HUES64 (cell line): ENCODE measurements around the gene HIVEP1.
"Not testable (repeated sequence)": the region's sequence is repeated elsewhere in the genome, so short reads cannot be mapped to it uniquely, and the experiment has no call there.

Source experiments
- H3K27ac ChIP-seq: 2 replicates; pipeline ENCODE4 v1.7.0; 2013; ENCODE audit warnings: low read depth, low read length, inconsistent platforms
- H3K27me3 ChIP-seq: 2 replicates; pipeline ENCODE4 v1.6.1; 2013; ENCODE audit warnings: mild to moderate bottlenecking, low read length; ENCODE audit not compliant: insufficient read depth
- H3K36me3 ChIP-seq: 2 replicates; pipeline ENCODE4 v1.6.1; 2013; ENCODE audit warnings: mild to moderate bottlenecking, low read length; ENCODE audit not compliant: insufficient read depth
- H3K4me1 ChIP-seq: 2 replicates; pipeline ENCODE4 v1.6.1; 2013; ENCODE audit warnings: mild to moderate bottlenecking, low read length, moderate library complexity; ENCODE audit not compliant: insufficient read depth
- H3K4me3 ChIP-seq: 2 replicates; pipeline ENCODE4 v1.5.1; 2013; ENCODE audit warnings: mild to moderate bottlenecking, low read length, moderate library complexity
- H3K9ac ChIP-seq: 2 replicates; pipeline ENCODE4 v1.6.1; 2013; ENCODE audit warnings: mild to moderate bottlenecking, low read depth, low read length
- H3K9me3 ChIP-seq: 2 replicates; pipeline ENCODE4 v1.6.1; 2013; ENCODE audit warnings: low read depth, low read length; ENCODE audit not compliant: insufficient read depth
- WGBS: fragments of 150-250, 120-280 bp; methylation state at CpG from one replicate; pipeline ENCODE4 v1.1.7; 2013; ENCODE audit warnings: missing lambda C conversion rate; 5-methylcytosine and 5-hydroxymethylcytosine counted together

Gene HIVEP1

DNA sequence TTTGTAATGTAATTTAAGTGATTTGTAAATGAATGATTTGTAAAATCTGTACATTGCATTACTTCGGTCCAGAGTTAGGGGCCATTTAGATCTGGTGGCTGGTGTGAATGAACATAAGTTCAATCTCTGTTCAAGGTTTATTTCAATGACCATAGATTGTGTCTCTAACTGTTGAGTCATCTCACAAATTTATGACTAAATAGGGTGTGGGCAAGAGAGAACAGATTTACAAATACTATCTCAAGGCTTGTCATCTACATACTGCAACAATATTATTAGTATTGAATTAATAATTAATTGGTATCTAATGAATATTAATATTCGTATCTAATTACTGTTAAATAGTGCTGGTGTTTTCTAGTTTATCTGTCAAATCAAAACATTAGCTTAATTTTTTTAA, 162.8 kb downstream of the HIVEP1 start:
- Histone ChIP-seq H3K36me3 (no peaks in the 10 kb centered on the region), H3K27me3 (no peaks in the 10 kb centered on the region), H3K9ac (no peak overlapping the region), H3K4me1 (peaks cover 37% of the 10 kb centered on the region), H3K27ac (no peak overlapping the region), H3K9me3 (no peaks in the 10 kb centered on the region), H3K4me3 (no peak overlapping the region)
- WGBS: 87% methylated on average over 1 of the region's 2 CpGs

DNA sequence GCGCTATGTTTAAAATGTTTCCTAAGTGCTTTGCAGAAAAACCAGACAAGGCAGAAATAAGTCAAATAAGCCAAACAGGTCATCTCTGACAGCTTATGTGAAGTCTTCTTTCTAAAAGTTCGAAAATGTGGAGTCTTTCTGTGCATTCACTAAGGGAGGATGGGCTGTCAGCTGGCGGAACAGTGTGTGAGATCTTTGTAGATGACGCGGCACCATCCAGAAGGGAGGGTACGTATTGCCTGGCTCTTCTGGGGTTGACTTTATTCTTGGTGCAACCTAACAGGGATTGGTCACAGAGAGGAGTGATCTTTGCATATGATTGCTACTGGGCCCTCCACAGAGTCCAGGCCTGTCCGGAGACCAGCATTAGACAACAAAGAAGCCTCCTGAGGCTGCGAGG, 163.5 kb downstream of the HIVEP1 start:
- H3K9ac ChIP-seq: no peak overlapping the region
- no peak overlapping the region for H3K27ac ChIP-seq
- no peaks in the 10 kb centered on the region for H3K9me3 ChIP-seq
- 93% methylated on average over 8 of the region's 8 CpGs for WGBS
- H3K4me1 ChIP-seq: peaks cover 34% of the 10 kb centered on the region
- no peaks in the 10 kb centered on the region for H3K27me3 ChIP-seq
- H3K36me3 ChIP-seq: no peaks in the 10 kb centered on the region
- H3K4me3 ChIP-seq: no peak overlapping the region

DNA sequence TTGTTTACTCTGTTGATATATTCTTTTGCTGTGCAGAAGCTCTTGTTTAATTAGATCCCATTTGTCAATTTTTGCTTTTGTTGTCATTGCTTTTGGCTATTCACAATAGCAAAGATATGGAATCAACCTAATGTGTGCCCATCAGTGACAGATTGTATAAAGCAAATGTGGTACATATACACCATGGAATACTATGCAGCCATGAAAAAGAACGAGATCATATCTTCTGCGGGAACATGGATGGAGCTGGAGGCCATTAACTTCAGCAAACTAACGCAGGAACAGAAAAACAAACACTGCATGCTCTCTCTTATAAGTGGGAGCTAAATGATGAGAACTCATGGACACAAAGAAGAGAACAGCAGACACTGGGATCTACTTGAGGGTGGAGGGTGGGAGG, 164.7 kb downstream of the HIVEP1 start:
- H3K27ac ChIP-seq, H3K9me3 ChIP-seq, H3K36me3 ChIP-seq, H3K27me3 ChIP-seq, H3K4me3 ChIP-seq, H3K9ac ChIP-seq: not testable (repeated sequence)
- H3K4me1 ChIP-seq: peaks cover 25% of the 10 kb centered on the region
- 100% methylated on average over 3 of the region's 3 CpGs for WGBS

DNA sequence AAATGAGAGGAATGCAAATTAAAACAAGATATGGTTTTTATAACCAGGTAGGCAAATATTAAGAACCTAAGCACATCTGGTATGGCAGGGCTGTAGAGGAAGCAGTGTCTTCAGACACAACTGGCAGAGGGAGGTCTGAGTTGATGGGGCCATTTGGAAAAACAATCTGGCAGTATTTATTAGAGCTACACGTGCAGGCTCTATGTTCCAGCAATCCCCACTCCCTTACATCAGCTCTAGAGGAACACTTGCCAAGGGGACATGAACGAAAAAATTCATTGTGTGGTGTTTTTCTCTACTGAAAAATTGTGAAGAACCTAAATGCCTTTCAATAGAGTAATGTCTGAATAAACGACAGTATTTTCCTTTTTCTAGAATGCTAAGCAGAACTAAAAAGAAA, 166.4 kb downstream of the HIVEP1 start:
- 98% methylated on average over 3 of the region's 3 CpGs for WGBS
- no peak overlapping the region for H3K4me3 ChIP-seq
- no peaks in the 10 kb centered on the region for H3K36me3 ChIP-seq
- H3K9ac ChIP-seq: no peak overlapping the region
- no peaks in the 10 kb centered on the region for H3K9me3 ChIP-seq
- no peak overlapping the region for H3K27ac ChIP-seq
- peaks cover 14% of the 10 kb centered on the region for H3K4me1 ChIP-seq
- no peaks in the 10 kb centered on the region for H3K27me3 ChIP-seq

DNA sequence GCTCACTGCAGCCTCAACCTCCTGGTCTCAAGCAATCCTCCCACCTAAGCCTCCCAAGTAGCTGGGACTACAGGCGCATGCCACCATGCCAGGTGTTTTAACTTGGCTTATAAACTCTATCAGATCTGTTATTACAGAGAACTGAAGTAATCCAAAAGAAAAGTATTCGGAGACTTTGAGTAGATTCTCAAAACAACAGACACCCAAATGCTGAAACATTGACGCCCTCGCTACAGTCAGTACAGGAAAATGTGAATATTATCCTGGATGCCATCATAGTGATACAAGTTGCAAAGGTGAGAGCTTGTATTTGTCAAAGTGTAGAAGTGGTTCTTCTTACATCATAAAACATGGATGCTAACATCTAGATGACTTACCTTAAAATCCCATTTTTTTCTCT, 169.4 kb downstream of the HIVEP1 start:
- no peaks in the 10 kb centered on the region for H3K9me3 ChIP-seq
- WGBS: 96% methylated on average over 4 of the region's 4 CpGs
- H3K36me3 ChIP-seq: no peaks in the 10 kb centered on the region
- no peak overlapping the region for H3K9ac ChIP-seq
- H3K27ac ChIP-seq: no peak overlapping the region
- no peaks in the 10 kb centered on the region for H3K4me1 ChIP-seq
- no peak overlapping the region for H3K4me3 ChIP-seq
- no peaks in the 10 kb centered on the region for H3K27me3 ChIP-seq

DNA sequence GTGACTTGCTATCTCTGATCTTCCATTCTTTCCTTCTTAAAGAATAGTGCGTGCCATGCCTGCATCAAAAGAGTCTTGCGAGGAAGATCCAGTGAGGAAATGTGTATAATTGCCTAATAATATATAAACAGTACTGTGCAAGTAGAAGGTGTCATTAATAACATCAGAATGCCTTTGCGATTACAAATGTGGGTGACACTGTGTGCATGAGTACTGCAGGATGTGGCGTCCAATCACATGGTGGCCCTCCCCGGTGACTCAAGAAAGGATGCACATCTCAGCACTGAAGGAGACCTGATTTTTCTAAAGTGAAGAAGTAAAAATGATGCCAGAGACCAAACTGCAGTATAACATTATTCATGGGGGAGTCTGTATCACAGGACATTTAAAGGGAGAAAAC, 170.6 kb downstream of the HIVEP1 start:
- Histone ChIP-seq H3K27me3 (no peaks in the 10 kb centered on the region), H3K9ac (no peak overlapping the region), H3K36me3 (no peaks in the 10 kb centered on the region), H3K4me1 (no peaks in the 10 kb centered on the region), H3K4me3 (no peak overlapping the region), H3K27ac (no peak overlapping the region), H3K9me3 (no peaks in the 10 kb centered on the region)
- WGBS: 96% methylated on average over 4 of the region's 5 CpGs

DNA sequence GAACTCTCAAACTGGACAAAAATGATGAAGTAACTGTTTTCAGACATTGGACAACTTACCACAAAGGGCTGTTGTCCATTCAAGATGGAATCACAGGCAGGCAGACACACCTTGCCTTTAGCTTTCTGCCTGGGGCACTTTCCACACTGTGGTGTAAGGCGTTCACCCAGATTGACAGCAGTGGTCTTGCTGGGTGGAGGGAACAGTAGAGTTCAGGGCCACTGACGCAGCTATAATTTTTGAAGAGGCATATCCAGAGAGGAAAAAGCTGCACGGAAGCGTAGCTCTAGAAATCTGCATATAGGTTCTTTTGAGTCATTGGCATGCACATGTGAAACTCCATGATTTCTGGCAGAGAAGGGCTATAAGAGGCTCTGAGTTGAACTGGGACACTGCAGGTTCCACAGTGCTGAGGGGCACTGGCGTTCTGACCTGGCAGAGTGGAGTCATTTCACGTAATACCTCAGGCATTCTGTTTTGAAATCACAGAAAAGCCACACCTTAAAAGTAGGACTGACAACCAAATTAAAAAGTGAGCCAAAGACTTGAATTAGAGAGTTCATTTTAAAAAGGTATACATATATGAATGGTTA, 173.1 kb downstream of the HIVEP1 start:
- WGBS: 88% methylated on average over 6 of the region's 6 CpGs
- Histone ChIP-seq H3K9me3 (no peaks in the 10 kb centered on the region), H3K4me3 (no peak overlapping the region), H3K27me3 (no peaks in the 10 kb centered on the region), H3K27ac (no peak overlapping the region), H3K9ac (no peak overlapping the region), H3K36me3 (no peaks in the 10 kb centered on the region), H3K4me1 (0 out of 2 replicates have a peak, but pooled peaks cover 4% of the 10 kb centered on the region)

DNA sequence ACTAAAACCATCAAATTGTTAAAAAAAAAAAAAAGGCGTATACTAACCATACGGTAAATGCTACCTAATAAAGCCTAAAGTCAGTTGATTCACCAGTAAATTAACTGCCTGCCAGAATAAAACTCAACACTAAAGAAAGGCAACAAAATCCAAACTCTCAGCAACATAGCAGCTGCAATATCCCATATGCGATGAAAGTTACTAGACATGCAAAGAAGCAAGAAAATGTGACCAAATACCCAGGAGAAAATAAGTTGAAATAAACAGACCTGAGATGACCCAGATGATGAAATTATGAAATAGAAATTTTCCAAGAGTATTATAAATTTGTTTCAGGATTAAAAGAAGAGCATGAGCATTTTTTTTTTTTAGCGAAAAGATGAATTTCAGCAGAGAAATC, 174.4 kb downstream of the HIVEP1 start:
- H3K4me1 ChIP-seq: 0 out of 2 replicates have a peak, but pooled peaks cover 8% of the 10 kb centered on the region
- H3K9me3 ChIP-seq: no peaks in the 10 kb centered on the region
- no peak overlapping the region for H3K9ac ChIP-seq
- no peaks in the 10 kb centered on the region for H3K27me3 ChIP-seq
- no peak overlapping the region for H3K27ac ChIP-seq
- H3K36me3 ChIP-seq: no peaks in the 10 kb centered on the region
- WGBS: 90% methylated on average over 2 of the region's 4 CpGs
- H3K4me3 ChIP-seq: no peak overlapping the region

DNA sequence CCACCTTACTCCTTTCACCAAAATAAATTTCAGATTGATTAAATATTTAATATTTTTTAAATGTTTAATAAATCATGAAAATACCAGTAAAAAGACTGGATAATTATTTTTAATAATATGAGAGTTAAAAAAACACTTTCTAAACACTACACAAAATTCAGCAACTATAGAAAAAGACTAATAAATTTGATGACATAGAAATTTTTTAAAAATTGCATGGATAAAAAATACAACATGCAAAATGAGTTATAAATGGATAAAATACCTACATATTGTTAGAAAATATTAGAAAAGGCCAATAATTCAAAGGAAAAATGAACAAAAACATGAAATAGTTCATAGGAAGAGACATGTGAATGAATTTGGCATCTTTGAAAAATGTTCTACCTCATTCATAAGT, 177.0 kb downstream of the HIVEP1 start:
- 0 out of 2 replicates have a peak, but pooled peaks cover 8% of the 10 kb centered on the region for H3K4me1 ChIP-seq
- no peaks in the 10 kb centered on the region for H3K27me3 ChIP-seq
- no peaks in the 10 kb centered on the region for H3K9me3 ChIP-seq
- no peak overlapping the region for H3K4me3 ChIP-seq
- H3K9ac ChIP-seq: no peak overlapping the region
- no peaks in the 10 kb centered on the region for H3K36me3 ChIP-seq
- no peak overlapping the region for H3K27ac ChIP-seq

DNA sequence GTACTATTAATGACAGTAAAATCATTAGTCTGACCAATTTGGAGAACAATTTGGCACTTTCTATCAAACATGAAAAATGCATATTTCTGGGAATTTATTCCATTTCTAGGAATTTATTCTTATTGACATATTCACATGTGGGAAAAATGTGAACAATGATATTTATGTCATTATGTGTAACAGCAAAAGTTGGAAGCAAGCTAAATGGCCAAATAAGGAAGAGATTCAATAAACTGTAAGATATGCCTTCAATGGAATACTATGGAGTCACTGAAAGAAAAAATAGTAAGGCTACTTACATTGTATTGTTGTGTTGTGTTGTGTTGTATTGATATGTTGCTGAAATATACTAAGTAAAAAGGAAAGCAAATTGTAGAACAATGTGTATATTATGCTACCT, 177.5 kb downstream of the HIVEP1 start:
- H3K36me3 ChIP-seq: no peaks in the 10 kb centered on the region
- no peak overlapping the region for H3K9ac ChIP-seq
- no peaks in the 10 kb centered on the region for H3K27me3 ChIP-seq
- H3K27ac ChIP-seq: no peak overlapping the region
- H3K9me3 ChIP-seq: no peaks in the 10 kb centered on the region
- no peak overlapping the region for H3K4me3 ChIP-seq
- 0 out of 2 replicates have a peak, but pooled peaks cover 8% of the 10 kb centered on the region for H3K4me1 ChIP-seq

DNA sequence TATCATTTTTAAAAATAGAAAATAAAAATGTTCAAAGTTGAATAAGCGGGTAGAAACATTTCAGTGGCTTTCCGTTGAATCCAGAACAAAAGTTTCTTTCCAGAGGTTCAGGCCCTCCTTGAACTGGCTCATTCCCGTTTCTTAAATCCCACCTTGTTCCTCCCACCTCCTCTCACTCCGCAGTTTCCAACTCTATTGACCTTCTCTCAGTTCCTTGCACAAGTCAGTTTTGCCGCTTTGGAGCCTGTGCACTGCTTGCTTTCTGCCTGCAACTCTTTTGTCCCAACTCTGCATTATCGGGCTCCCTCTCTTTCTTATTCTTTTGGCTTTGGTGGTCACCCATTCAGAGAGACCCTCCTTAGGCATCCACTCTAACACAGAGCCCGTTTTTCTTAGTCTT, 178.1 kb downstream of the HIVEP1 start:
- no peaks in the 10 kb centered on the region for H3K27me3 ChIP-seq
- 0 out of 2 replicates have a peak, but pooled peaks cover 8% of the 10 kb centered on the region for H3K4me1 ChIP-seq
- no peak overlapping the region for H3K27ac ChIP-seq
- no peak overlapping the region for H3K4me3 ChIP-seq
- no peaks in the 10 kb centered on the region for H3K36me3 ChIP-seq
- no peak overlapping the region for H3K9ac ChIP-seq
- WGBS: 85% methylated on average over 7 of the region's 7 CpGs
- H3K9me3 ChIP-seq: no peaks in the 10 kb centered on the region

DNA sequence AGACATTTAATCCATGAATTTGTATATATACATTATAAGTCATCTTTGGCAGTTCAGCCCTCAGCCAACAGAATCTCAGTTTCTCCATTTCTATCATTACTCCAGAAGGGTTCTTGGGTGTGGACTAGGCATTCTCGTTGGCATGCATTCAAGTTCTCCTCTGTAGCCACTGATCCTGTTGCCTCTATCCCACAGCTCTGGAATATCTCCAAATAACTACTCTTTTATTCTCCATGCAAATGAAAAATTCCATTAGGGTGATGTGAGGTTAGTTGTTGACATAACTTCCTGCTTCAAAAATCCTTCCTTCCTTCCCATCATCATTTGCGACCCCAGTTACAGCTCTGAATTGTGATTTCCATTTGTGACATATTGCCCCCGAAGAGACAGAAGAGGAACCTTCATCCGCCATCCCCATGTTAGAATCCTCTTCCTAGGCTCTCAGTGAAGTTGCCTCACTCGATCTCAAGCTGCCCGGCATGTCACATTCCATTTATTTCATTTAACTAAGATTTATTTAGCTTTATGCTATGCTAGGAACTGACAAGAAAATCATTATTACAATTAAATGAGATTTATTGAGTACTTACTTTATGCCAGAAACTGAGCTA, 184.3 kb downstream of the HIVEP1 start:
- Histone ChIP-seq H3K9ac (no peak overlapping the region), H3K27ac (no peak overlapping the region), H3K4me1 (no peaks in the 10 kb centered on the region), H3K27me3 (no peaks in the 10 kb centered on the region), H3K4me3 (no peak overlapping the region), H3K9me3 (no peaks in the 10 kb centered on the region), H3K36me3 (no peaks in the 10 kb centered on the region)
- 94% methylated on average over 6 of the region's 6 CpGs for WGBS
